GM13977 (cell line): ENCODE results near the gene ARTN.

Source experiments
- DNase-seq: peaks from one replicate; pipeline ENCODE4 v3.0.0; 2012; ENCODE audit warnings: low spot score
- in situ Hi-C: fragments of 300-500 bp; cut with MboI; formaldehyde crosslinking; loops from one replicate; pipeline ENCODE4 v1.12.0; 2022; ENCODE audit warnings: low sequenced_read_pairs, low pct_unique_long_range_greater_than_20kb, mixed read lengths, inconsistent platforms; ENCODE audit not compliant: unreplicated experiment
- TF ChIP-seq, protein P1 (sequence below): IDR thresholded peaks from 2 replicates; pipeline ENCODE4 v1.5.1; 2012; ENCODE audit warnings: mild to moderate bottlenecking, control low read depth; ENCODE audit not compliant: insufficient read depth; ENCODE audit errors: extremely low read depth, missing control alignments

ARTN gene

DNA sequence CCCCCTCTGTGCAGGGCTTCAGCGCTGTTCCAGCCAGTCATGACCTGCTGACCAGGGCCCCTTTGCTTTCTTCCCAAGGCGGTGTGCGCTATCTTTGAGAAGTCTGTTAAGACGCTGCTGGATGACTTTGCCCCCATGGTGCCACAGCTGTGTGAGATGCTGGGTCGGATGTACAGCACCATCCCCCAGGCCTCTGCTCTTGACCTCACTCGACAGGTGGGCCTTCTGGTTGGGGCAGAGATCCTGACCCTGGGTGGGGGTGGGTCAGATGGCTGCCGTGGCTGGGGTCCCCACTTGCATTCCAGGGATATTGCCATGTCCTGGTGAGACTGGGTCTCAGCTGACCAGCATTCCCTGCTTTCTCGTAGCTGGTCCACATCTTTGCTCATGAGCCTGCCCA is 27.2 kb downstream of the ARTN start:
- TF ChIP-seq, protein P1, sequence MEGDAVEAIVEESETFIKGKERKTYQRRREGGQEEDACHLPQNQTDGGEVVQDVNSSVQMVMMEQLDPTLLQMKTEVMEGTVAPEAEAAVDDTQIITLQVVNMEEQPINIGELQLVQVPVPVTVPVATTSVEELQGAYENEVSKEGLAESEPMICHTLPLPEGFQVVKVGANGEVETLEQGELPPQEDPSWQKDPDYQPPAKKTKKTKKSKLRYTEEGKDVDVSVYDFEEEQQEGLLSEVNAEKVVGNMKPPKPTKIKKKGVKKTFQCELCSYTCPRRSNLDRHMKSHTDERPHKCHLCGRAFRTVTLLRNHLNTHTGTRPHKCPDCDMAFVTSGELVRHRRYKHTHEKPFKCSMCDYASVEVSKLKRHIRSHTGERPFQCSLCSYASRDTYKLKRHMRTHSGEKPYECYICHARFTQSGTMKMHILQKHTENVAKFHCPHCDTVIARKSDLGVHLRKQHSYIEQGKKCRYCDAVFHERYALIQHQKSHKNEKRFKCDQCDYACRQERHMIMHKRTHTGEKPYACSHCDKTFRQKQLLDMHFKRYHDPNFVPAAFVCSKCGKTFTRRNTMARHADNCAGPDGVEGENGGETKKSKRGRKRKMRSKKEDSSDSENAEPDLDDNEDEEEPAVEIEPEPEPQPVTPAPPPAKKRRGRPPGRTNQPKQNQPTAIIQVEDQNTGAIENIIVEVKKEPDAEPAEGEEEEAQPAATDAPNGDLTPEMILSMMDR: no peak
- DNase-seq: no peak
- in situ Hi-C loops: no loop called here

DNA sequence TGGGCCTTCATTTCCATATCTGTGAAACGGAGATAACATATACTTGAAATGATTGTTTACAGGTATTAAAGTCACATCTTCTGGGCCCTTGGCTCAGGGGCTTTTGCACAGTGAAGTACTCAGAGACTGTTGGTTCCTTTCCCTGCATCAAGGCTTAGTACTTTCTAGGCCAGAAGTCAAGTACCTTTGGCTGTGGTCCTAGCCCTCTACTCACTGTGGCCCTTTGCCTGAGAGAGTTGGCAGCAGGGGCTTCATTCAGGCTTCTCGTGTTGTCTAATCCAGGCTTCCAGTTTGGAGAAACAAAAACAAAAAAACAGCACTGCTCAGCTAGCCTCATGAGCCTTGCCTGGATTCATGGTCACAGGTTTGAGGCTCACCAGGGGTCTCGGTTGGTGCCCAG is 28.1 kb downstream of the ARTN start:
- in situ Hi-C loops: no loop called here
- TF ChIP-seq, protein P1: no peak
- no peak for DNase-seq

DNA sequence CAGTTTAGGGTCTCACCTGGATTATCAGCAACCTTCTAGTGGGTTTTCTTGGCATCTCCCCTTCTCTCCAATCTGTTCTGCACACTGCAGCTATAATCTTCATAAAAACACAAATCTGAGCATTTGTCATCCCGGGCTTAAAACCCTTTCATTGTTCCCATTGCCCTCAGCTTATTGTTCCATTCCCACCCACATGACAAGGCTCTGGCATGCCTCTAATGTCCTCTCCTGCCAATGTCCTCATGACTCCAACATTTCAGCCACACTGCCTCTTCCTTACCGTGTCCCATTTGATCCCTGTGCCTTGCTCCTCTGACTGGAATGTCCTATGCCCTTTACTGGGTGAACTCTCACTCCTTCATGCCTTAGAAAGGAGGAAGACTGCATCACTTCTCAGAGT is 28.7 kb downstream of the ARTN start:
- DNase-seq: no peak
- in situ Hi-C loops: no loop called here
- TF ChIP-seq, protein P1: no peak

DNA sequence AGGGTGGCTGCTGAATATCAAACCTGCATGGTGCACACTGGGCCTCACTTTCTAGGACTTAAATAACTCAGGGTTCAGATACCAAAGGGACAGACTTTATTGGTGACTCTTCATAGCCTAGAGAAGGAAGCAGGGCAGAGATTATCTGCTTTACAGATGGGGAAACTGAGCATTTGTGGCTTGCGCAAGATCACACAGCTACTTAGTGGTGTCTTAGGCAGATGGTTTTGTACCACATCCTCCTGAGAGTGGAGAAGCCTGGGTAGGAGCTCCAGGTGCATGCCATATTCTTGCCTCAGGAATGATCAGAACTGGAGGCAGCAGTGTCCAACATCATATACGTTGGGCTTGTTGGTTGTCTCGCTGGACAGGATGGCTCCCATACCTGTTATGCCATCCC is 29.4 kb downstream of the ARTN start:
- in situ Hi-C loops: no loop called here
- TF ChIP-seq, protein P1: no peak
- DNase-seq: no peak

- TF ChIP-seq, protein P1: no peak
- DNase-seq: no peak
- in situ Hi-C loops: no loop called here
Measured at GRCh38 chr1:43963890-43964289, 30.3 kb downstream of the ARTN start.

DNA sequence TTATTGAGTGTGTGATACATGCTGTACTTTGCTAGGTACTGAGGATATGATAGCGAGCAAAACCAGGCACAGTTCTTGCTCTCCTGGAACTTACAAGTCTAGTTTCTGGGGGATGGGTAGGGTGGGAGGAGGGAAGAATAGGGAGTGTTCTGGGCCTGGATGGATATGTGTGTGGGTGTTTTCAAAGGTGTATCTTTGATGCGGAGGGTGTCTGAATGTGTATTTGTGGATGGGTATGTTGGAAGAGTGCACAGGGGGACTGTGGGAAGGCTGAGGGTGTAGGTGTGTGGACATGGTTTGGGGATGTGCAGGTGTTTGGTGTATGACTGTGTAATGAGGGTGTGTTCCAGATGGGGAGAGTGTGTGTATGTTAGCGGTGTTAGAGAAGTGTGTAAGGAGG is 31.7 kb downstream of the ARTN start:
- TF ChIP-seq, protein P1: no peak
- in situ Hi-C loops: no loop called here

More for the DNA sequence above, 31.7 kb downstream of the ARTN start:
- DNase-seq: no peak
